ENCODE results near the gene MARK3.
"Not testable (repeated sequence)": the region's sequence is repeated elsewhere in the genome, so short reads cannot be mapped to it uniquely, and the experiment has no call there.

Gene MARK3

DNA sequence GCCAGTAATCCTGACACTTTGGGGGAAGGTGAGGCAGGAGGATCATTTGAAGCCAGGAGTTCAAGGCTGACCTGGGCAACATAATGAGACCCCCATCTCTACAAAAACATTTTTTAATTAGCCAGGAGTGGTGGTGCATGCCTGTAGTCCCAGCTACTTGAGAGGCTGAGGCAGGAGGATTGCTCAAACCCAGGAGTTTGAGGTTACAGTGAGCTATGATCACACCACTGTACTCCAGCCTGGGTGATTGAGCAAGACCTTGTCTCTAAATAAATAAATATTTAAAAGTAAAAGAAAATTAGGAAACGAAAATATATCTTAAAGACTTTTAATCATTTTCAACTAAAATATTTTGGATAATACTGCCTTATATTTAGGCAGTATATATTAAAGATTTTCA is 111.6 kb downstream of the MARK3 start:
- DNase-seq = no peak

DNA sequence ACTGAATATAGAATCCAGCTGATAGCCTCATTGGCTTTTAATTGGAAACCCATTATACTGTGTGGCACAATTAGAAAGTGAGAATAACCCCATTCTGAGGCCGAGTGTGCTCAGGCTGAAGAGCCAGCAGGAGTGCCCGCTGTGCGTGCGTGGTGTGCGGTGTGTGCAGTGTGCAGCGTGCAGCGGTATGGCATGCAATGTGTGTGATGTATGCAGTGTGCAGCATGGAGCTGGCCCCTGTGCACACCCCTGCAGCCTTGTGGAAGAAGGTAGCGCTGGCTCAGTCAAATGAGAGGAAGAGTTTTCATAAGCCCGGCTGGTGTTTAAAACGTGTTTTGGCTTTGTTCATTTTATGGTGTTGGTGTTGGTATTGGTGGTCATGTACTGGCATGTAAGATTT is 114.5 kb downstream of the MARK3 start:
- no peak for DNase-seq

DNA sequence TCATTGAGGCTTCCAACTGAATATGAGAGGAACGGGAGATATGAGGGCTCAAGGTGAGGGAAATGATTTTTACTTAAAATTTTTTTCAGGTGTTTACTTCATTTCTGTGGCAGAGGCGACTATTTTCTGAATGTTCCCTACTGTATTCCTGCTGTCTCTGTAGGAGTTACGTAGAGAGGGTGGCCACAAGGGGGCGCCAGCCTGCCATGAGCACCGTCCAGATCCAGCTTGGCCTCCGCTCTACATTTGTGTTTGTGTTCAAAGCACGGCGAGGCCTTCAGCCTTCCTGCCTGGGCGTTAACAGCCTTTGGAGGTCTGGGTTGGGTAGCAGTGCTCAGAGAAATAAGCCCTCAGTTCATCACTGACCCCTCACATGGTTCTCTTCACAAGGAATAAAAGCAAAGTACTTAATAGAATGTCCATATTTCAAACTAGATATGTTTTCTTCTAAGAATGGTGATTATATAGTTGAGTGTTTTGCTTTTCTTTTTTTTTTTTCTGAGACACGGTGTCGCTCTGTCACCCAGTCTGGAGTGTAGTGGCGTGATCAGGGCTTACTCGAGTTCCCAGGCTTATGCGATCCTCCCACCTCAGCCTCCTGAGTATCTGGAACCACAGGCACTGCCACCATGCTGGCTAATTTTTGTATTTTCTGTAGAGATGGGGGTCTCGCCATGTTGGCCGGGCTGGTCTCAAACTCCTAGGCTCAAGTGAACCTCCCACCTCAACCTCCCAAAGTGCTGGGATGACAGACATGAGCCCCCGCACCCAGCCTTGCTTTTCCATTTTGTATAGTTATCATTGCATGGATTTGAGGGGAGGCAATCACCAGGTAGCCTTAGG is 115.2 kb downstream of the MARK3 start:
- peak; percentile 48 to 65 (median 56) for DNase-seq

DNA sequence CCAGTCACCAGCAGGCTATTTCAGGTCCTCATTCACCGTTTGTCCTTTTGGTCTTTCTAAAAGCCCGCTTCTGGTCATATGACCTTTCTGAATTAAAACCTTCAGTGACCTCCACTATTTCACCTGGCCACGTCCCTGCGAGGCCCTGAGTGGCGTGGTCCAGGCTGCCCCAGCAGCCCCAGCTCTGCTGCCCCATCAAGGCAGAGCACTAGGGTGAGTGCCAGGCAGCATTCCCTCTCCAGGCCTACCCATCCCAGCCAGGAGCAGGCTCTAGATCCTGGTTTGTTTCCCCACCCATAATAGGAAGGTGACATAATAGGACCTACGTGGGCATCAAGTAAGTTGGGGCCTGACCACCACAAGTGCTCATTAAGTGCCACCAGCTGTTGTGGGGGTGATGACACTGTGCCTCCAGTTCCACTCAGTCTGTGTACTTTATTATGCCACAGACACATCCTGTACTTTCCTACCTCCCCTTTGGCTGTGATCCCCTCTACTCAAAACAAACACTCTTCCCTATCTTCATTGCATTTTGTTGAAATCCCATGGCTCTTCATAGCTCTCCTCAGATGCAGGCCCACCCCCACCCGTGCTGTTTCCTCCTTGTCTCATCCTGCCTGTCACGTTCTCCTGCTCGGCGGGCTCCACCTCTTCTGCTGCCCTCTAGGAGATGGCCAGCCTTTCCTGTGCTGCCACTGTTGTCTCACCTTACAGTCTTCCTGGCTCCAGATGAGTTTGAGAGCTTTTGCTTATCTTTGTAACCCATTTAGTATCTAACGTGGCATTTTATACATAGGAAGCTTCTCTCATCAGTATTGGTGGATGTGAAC is 116.0 kb downstream of the MARK3 start:
- DNase-seq = no peak

DNA sequence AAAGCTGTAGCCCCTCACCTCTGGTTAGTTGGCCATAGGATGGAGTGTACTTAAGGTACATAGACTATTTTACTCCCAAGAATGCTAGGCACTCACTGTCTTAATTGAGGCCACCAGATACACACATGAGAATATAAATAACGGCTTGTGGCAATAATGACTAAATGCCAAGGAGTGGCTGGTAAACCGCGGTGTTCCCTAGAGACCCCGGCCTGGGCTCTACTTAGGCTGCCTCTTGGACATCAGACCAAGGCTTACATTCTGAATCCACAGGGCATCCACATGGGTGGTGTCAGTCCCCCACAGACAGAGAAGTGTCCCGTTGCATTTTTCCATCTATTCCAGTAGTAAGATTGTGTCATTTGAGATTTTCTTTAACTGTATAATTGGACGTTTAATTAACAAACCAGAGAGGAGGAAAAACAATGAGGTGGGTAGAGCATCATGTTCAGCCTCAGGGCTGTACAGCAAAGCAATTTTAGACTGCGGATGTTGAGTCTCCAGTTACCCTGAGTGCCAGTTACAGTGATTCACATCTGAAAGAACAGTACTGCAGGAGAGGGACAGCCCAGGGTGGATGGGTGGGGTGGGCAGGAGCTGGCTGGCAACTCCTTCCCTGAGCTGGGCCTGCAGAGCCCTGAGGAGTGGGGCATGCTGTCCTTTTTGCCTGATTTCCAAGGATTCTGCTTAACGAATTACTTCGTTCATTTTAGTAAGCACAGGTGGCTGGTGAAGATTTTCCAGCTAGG is 116.9 kb downstream of the MARK3 start:
- no peak for DNase-seq

DNA sequence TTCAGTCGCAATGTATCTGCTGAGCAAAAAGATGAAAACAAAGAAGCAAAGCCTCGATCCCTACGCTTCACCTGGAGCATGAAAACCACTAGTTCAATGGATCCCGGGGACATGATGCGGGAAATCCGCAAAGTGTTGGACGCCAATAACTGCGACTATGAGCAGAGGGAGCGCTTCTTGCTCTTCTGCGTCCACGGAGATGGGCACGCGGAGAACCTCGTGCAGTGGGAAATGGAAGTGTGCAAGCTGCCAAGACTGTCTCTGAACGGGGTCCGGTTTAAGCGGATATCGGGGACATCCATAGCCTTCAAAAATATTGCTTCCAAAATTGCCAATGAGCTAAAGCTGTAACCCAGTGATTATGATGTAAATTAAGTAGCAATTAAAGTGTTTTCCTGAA is 117.7 kb downstream of the MARK3 start:
- DNase-seq = no peak

DNA sequence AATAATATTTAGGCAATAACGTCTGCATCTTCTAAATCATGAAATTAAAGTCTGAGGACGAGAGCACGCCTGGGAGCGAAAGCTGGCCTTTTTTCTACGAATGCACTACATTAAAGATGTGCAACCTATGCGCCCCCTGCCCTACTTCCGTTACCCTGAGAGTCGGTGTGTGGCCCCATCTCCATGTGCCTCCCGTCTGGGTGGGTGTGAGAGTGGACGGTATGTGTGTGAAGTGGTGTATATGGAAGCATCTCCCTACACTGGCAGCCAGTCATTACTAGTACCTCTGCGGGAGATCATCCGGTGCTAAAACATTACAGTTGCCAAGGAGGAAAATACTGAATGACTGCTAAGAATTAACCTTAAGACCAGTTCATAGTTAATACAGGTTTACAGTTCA is 118.1 kb downstream of the MARK3 start:
- no peak for DNase-seq

DNA sequence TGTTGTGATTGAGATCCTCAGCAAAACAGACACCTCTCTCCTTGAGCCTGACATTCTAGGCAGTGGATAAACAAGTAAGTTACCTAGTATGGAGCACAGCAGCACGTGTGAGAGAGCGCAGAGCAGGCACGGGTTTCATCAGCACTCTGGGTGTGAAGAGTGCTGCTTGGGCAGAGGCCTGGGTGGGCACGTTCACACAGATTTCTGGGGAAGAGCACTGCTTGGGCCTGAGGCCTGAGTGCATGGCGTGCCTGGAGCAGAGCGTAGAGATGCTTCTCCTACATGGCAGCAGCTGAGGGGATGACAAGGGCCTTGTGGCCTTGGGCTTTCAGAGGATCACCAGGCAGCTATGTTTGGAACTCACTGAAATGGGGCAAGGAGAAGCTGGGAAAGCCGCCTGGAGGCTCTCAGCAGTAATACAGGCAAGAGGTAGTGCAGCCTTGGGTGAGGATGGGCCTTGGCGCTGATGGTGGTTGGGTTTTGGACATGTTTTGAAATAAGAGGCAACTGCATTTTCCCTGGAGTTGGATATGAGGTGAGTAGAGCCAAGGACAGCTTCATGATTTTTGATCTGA is 119.9 kb downstream of the MARK3 start:
- DNase-seq = no peak

DNA sequence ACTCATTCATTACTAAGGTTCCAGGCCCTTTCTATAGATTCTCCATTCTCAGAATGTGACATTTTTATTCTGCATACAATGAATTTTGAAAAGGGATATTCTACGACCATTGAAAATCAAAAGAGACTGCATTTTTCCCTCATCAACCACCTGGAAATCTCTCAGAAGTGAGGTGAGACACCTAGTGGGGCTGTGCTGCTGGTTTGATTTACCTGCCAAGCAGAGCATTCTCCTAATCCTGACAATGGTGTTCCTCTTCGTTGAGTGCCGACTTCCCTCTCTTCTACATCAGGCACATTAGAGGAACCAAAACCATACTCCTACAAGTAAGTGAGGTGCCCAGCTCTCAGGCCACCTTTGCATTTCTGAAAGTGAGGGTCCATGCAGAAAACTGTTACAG is 122.5 kb downstream of the MARK3 start:
- no peak for DNase-seq

DNA sequence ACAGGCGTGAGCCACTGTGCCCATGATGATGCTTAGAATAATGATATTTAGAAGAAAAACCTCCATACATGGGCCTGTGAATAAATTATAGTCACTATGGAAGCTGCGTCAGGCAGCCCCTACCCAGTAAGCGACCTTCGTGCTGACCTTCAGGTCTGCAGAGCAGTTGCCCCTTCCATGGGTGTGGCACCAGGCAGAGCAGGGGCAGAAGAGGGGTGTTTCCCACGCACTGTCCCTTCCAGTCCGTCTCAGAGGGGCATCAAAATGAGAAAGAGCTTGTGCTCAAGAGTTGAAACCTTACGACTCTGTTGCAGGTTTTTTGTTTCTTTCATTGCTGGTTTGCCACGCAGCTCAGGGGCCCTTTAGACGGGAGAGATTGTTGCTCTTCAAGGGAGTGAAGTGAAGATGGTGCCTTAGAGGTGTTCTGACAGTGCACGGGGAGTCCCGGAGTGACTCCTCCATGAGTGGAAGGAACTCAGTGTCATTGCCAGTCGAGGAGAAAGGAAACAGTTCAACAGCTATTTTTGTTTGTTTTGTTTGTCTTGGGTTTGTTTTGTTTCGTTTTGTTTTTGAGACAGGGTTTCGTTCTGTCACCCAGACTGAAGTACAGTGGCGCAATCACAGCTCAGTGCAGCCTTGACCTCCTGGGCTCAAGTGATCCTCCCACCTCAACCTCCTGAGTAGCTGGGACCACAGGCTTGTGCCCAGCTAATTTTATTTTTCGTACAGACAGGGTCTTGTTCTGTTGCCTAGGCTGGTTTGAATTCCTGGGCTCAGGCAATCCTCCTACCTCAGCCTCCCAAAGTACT is 123.5 kb downstream of the MARK3 start:
- no peak for DNase-seq

DNA sequence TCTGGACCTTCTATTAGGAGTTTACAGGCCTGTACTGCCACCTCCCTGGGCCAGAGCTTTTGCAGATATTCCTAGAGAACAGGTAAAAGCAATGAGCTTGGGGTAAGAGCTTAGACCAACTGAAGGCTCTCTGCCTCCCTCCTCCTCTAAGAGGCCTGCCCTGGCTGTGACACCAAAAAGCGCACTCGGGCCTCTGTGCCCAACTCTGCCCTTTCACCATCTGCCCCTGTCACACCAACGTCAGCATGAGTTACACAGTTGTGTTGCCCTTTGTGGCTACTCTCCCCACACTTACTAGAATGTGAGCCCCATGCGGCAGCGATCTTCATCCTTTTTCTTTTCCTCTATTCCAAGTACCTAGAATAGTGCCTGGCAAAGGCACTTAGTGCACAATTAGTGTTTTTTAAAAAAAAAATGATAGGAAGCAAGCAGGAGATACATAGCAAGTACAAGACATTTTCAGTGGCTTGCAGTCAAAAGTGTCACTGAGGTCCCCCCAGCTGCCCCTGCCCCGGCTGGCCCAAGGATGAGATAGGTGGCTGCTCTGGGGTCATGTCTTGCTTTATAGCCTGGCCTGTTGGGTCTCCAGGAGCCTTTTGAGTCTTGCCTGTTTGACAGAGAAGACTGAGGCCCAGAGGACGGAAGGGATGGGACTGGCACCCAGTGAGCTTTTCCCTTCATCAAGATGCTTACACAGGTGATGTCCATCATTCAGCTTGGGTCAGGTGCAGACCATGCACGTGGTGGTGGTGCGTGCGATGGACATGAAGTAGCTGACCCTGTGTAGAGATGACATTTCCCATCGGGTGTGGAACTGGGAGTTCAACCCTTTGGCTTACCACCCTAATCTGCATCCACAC is 124.9 kb downstream of the MARK3 start:
- DNase-seq = no peak

DNA sequence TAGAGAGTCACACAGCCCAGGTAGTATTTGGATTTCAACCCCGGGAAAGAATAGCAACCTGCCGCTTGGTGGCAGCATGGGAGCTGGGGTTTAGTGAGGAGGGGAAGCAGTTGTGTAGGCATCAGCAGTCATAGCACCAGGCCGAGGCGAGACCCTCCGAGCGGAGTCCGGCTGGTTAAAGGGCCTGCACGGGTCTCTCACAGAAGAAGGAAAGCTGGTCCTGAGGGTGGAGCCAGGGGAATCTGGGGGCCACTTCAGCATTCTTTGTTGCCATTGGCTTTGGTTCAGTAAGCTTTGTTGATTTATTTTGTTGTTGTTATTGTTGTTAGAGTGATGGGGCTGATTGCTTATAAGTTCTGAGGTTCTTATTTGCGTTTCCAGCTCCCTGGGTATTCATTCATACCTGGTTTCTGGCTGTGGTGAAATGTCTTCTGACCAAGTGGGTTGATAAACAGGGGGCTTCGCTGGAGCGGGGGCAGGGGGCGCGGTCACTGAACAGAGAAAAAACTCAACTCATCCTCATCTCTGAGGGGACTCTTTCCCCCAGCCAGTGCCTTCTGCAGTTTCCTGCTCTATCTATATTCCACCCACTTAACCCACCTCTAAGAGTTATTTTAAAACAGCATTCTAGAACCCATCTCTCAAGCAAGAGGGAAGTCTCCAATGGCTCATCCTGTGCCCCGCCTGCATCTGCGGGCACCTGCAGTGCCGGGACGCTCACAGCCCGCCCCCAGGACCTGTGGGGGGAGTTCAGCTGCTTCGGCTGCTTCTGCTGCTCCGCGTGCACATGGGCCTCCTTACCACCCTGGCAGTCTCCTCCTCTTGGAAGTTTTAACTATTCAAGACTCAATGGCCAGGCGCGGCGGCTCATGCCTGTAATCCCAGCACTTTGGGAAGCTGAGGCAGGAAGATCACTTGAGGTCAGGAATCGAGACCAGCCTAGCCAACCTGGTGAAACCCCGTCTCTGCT is 125.8 kb downstream of the MARK3 start:
- DNase-seq = no peak

DNA sequence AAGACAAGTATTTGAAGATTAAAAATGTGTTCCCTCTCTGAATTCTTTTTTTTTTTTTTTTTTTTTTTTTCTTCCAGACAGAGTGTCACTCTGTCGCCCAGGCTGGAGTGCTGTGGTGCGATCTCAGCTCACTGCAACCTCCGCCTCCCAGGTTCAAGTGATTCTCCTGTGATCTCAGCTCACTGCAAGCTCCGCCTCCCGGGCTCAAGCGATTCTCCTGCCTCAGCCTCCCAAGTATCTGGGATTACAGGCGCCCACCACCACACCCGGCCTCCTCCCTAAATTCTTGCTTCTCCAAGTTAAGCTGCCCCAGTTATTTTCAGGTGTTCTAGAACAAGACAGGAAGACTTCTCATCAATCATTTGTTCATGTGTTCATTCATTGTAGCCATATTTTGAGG is 127.0 kb downstream of the MARK3 start:
- not testable (repeated sequence) for DNase-seq

DNA sequence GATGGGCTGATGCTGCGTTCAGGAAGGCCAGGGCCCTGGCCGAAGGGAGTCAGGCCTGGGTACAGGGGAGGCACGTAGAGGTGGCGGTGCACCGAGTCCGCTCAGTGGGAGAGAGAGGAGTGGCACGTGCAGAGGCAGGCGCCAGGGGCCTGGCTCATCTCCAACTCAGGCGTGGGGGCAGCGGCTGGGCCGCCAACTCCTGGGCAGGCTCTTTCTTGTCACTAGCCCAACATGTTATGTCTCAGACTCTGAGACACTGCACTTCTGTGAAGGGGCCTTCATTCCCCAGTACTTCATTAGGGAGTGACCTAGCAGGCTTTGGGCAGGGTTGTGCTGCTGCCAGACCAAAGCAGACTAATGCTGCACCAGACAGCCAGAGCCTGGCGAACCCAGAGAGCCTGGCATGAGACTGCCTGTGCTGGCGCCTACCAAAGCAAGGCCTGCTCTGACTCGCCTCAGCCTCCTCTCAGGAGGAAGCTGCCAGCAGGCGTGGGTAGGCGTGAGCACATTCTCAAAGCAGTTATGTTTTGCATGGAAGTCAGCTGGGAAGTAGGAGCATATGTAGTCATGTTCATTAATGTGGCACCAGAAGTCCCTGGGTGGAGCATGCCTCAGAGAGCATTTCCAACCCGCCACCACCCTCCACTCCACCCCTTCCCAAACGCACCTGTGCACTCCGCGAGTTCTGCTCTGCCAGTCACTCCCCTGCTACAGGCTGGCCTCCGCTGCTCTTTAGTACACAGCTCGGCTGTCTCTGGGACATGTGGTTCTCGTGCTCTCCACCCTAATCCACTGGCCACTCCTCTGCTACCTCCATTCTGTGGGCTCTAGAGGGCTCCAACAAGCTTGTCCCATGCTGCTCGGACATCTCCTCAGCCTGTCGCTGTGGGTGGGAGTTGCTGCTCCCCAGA is 127.7 kb downstream of the MARK3 start:
- no peak for DNase-seq

DNA sequence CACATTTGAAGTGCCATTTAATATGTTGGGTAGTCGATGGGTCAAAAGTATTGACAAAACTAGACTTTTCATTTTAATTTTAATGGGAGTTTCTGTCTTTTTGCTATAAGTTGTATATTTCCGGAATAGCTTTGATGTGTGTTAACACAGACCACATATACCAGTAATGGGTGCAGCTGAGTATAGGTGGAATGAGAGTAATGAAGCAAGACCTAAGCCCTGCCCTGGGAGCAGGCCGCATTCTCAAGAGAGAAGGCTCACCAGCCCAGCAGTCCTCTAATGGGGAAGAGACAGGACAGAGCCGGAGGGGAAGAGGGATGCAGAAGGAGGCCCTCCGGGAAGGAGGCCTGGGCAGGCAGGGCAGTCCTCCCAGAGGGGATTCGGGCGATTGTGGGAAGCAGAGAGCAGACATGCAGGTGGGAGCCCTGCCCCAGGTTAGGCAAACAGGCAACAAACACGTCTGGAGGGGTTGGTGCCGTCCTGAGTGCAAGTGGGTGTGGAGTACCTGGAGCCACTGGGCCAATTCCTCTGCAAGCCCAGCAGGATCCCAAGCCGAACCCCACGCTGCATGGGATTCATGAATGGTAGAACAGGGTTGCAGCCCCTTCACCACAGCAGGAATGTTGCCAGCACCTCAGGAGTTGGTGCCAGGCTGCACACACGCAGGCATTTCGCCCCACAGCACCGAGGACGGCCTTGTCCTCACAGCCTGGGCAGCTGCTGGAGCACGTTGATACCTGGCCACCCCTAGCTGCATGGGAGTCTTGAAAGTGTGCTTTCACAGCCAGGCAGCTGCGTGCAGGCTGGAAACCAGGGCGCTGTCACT is 129.6 kb downstream of the MARK3 start:
- DNase-seq = no peak

DNA sequence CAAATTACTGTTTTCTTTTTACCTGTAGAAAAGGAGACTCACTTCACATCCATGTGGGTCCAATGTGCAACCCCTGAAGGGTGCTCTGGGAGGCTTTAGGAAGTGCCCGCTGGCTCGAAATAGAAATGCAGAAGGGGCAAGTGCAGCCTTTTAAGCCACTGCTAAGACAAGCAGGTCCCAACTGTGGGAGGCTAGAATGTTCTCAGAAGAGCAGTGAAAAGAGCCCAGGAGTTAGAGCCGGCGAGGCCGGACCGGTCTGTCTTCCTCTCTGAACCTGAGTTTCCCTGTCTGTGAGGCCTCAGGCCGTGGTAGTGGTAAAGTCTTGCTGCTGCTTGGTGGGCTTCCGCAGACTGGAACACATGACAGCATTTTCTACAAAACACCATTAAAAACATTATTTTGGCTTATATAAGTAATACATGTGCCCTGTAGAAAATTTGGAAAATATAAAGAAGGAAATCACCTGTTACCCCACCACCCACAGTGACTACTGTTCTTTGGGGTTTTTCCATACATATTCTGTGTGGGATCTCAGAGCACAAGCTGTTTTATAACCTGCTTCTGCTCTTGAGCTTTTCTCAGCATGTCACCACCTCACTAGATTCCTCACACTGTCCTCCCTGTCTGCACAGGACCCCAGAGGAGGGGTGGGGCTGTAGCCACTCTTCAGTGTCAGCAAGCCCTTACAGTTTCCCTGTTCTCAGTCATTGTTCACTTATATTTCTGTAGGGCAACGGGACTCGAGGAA is 131.4 kb downstream of the MARK3 start:
- no peak for DNase-seq

DNA sequence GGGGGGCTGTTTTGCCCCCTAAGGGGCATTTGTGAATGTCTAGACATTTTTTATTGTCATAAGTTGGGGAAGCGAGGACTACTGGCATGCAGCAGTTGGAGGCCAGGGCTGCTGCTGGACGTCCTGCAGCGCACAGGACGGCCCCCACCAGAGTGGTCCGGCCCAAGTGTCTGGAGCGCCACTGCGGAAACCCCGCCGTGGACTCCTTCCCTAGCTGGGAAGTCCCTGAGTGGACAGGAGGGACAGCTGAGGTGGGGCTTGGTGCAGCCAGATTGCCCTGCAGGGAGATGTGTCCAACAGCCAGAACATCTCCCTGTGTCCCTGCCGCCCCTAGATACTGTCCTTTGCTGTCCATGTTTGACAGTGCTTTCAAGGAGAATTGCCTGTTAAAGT is 132.0 kb downstream of the MARK3 start:
- DNase-seq = no peak

All from activated CD4-positive, CD25-positive, alpha-beta regulatory T cell (primary cell).